B cell (primary cell): Measurements from ENCODE around the gene ATXN3L. TPM values are rescaled to one million over a fixed set of nuclear protein-coding genes. Genes with fewer than 3 reads are reported as not detected.

ENCODE experiments used
- ATAC-seq: fragments of 200-7000 bp; cut with Tn5 transposase; one replicate; pipeline ENCODE4 v1.10.0; 2021; ENCODE audit warnings: low read depth, mild to moderate bottlenecking, moderate number of reproducible peaks, moderate library complexity
- CTCF ChIA-PET: fragments of 350-600 bp; sonication (Branson Sonifier 250); formaldehyde crosslinking; loops from one replicate; lab custom pipeline; 2021; ENCODE audit warnings: antibody characterized with exemption, inconsistent platforms; lab: Charles Lee
- POLR2A ChIA-PET: fragments of 350-600 bp; sonication (Branson Sonifier 250); formaldehyde crosslinking; loops from one replicate; lab custom pipeline; 2021; ENCODE audit warnings: antibody characterized with exemption; lab: Charles Lee
- DNase-seq: peaks from one replicate; pipeline ENCODE4 v3.0.0; 2013
- H2AFZ ChIP-seq: 2 replicates; pipeline ENCODE4 v1.6.1; 2012; ENCODE audit warnings: mild to moderate bottlenecking, low read depth, low read length; ENCODE audit not compliant: insufficient read depth, poor library complexity, severe bottlenecking
- H3K27ac ChIP-seq, 2 donors: 1 replicate in 1 of 2; 2 replicates in 1 of 2; pipeline ENCODE4 v1.5.1; 2012 to 2013; ENCODE audit warnings: low read length in 2 of 2, mild to moderate bottlenecking in 2 of 2, moderate library complexity in 1 of 2
- H3K27me3 ChIP-seq, 4 experiments: fragments of 200-600 bp in 1 of 4; sonication (generic) in 1 of 4; replicated peaks in 1 of 4; 1 replicate in 2 of 4; 2 replicates in 2 of 4; pipeline versions ENCODE4 v1.6.1 to v1.7.0; 2013 to 2016; ENCODE audit warnings: low read length in 3 of 4, mild to moderate bottlenecking in 2 of 4, mixed read lengths in 1 of 4, moderate library complexity in 1 of 4; ENCODE audit not compliant: insufficient read depth in 4 of 4, control insufficient read depth in 3 of 4; ENCODE audit errors: control extremely low read depth in 1 of 4
- H3K36me3 ChIP-seq, 2 experiments: replicated peaks in 1 of 2; 1 replicate in 1 of 2; 2 replicates in 1 of 2; pipeline versions ENCODE4 v1.6.1 to v1.7.1; 2013; ENCODE audit warnings: low read length in 1 of 2; ENCODE audit not compliant: insufficient read depth in 2 of 2, control insufficient read depth in 1 of 2; ENCODE audit errors: control extremely low read depth in 1 of 2, extremely low read depth in 1 of 2
- H3K4me1 ChIP-seq, 2 donors: fragments of 200-600 bp in 1 of 2; sonication (generic) in 1 of 2; 1 replicate in 1 of 2; 2 replicates in 1 of 2; pipeline versions ENCODE4 v1.5.1 to v1.6.1; 2013 to 2017; ENCODE audit warnings: low read length in 2 of 2; ENCODE audit not compliant: control insufficient read depth in 2 of 2, insufficient read depth in 2 of 2
- H3K4me2 ChIP-seq: replicated peaks from 2 replicates; pipeline ENCODE3; 2012; ENCODE audit warnings: mild to moderate bottlenecking, low read depth, low read length; ENCODE audit not compliant: poor library complexity, severe bottlenecking
- H3K4me3 ChIP-seq, 5 experiments: fragments of 200-600 bp in 1 of 5; sonication (generic) in 1 of 5; 1 replicate in 3 of 5; 2 replicates in 2 of 5; pipeline versions ENCODE4 v1.5.1 to v1.7.0; 2011 to 2016; ENCODE audit warnings: low read length in 4 of 5, mild to moderate bottlenecking in 4 of 5, low read depth in 2 of 5, control low read depth in 1 of 5, moderate library complexity in 1 of 5; ENCODE audit not compliant: insufficient read depth in 1 of 5; ENCODE audit errors: control extremely low read depth in 1 of 5, extremely low read depth in 1 of 5
- H3K79me2 ChIP-seq: fragments of 200-600 bp; sonication (generic); one replicate; pipeline ENCODE4 v1.6.0; 2016; ENCODE audit warnings: low read length; ENCODE audit not compliant: control insufficient read depth, insufficient read depth
- H3K9ac ChIP-seq: fragments of 200-600 bp; sonication (generic); 2 replicates; pipeline ENCODE4 v1.6.1; 2017; ENCODE audit warnings: mild to moderate bottlenecking, low read length, moderate library complexity
- H3K9me3 ChIP-seq, 3 donors: one replicate each; pipeline versions ENCODE4 v1.6.1 to v1.7.1; 2013; ENCODE audit warnings: low read length in 2 of 3; ENCODE audit not compliant: control insufficient read depth in 2 of 3, insufficient read depth in 1 of 3; ENCODE audit errors: control extremely low read depth in 1 of 3
- H4K20me1 ChIP-seq: 2 replicates; pipeline ENCODE4 v1.6.0; 2012; ENCODE audit warnings: mild to moderate bottlenecking, low read length; ENCODE audit not compliant: insufficient read depth, control insufficient read depth, poor library complexity, severe bottlenecking
- H3K27ac Mint-ChIP-seq: one replicate; pipeline ENCODE4 v1.8.0; 2021; ENCODE audit warnings: mixed read lengths
- H3K27me3 Mint-ChIP-seq: one replicate; pipeline ENCODE4 v1.8.0; 2021; ENCODE audit warnings: mixed read lengths
- H3K4me1 Mint-ChIP-seq: one replicate; pipeline ENCODE4 v1.8.0; 2021; ENCODE audit warnings: mixed read lengths
- H3K4me3 Mint-ChIP-seq: one replicate; pipeline ENCODE4 v1.8.0; 2021; ENCODE audit warnings: mixed read lengths
- H3K9me3 Mint-ChIP-seq: one replicate; pipeline ENCODE4 v1.8.0; 2022; ENCODE audit warnings: mixed read lengths; ENCODE audit not compliant: insufficient read depth
- EZH2 ChIP-seq: IDR thresholded peaks from 2 replicates; pipeline ENCODE4 v1.6.1; 2012; ENCODE audit warnings: borderline replicate concordance, low read depth, mild to moderate bottlenecking, moderate library complexity, low read length; ENCODE audit not compliant: insufficient read depth, poor library complexity, severe bottlenecking
- WGBS: methylation state at CpG from one replicate; pipeline ENCODE4 v1.1.5; 2013; ENCODE audit warnings: missing lambda C conversion rate; ENCODE audit not compliant: insufficient coverage; 5-methylcytosine and 5-hydroxymethylcytosine counted together
- intact Hi-C: fragments of 100-400 bp; cut with micrococcal nuclease; formaldehyde crosslinking; loops from one replicate; pipeline ENCODE4 v1.10.0; 2022
- polyA plus RNA-seq: library from polyadenylated mRNA; depleted of rRNA; stranded (reverse); fragments of >200 nt; gene quantifications from 2 replicates; pipeline ENCODE4 v1.2.3, GENCODE V29; 2012
- total RNA-seq, 2 donors: library from RNA; stranded (reverse); fragments of 120-200 nt in 1 of 2; gene quantifications; 1 replicate in 1 of 2; 2 replicates in 1 of 2; pipeline versions ENCODE4 v1.2.3 to v1.2.4, GENCODE V29; 2013 to 2022
- TF ChIP-seq, protein P1 (sequence below): fragments of 200-600 bp; IDR thresholded peaks from one replicate; pipeline ENCODE4 v1.8.0; 2022; ENCODE audit warnings: antibody characterized with exemption, mild to moderate bottlenecking

Gene ATXN3L
- total and polyA plus RNA-seq, 2 donors (not counting 1 experiment from before 2014, with no cell fraction given), result not detected

GRCh38 chrX:13338996-13339515, 19.2 kb upstream of the ATXN3L start:
- ATAC-seq (no peak), DNase-seq (no peak)
- Histone ChIP-seq H3K4me2 (no peak overlapping the region), H3K9ac (no peak overlapping the region), H3K27ac (no peak overlapping the region), H3K4me3 (no peak overlapping the region), H3K27me3 (no peaks in the 10 kb centered on the region), H2AFZ (no peak overlapping the region), H3K4me1 (no peaks in the 10 kb centered on the region), H3K9me3 (peaks cover 0 to 5% (median 0%) of the 10 kb centered on the region in 3 donors), H3K36me3 (no peaks in the 10 kb centered on the region), H3K79me2 (no peaks in the 10 kb centered on the region), H4K20me1 (no peaks in the 10 kb centered on the region)
- ChIA-PET POLR2A (no interaction called here), CTCF (interaction anchor here (1.4 kb wide), 2 partner anchors 149 to 392 kb away, joined by 3 to 4 read pairs; no protein-coding TSS in a partner anchor)
- Mint-ChIP-seq H3K9me3 (peaks cover 2% of the 10 kb centered on the region), H3K27me3 (no peaks in the 10 kb centered on the region), H3K4me3 (no peak overlapping the region), H3K27ac (no peak overlapping the region), H3K4me1 (peaks cover 4% of the 10 kb centered on the region)
- no CpG with 5 or more reads among the region's 3 CpGs for WGBS
- intact Hi-C loops, result no loop called here
- TF ChIP-seq, protein P1, sequence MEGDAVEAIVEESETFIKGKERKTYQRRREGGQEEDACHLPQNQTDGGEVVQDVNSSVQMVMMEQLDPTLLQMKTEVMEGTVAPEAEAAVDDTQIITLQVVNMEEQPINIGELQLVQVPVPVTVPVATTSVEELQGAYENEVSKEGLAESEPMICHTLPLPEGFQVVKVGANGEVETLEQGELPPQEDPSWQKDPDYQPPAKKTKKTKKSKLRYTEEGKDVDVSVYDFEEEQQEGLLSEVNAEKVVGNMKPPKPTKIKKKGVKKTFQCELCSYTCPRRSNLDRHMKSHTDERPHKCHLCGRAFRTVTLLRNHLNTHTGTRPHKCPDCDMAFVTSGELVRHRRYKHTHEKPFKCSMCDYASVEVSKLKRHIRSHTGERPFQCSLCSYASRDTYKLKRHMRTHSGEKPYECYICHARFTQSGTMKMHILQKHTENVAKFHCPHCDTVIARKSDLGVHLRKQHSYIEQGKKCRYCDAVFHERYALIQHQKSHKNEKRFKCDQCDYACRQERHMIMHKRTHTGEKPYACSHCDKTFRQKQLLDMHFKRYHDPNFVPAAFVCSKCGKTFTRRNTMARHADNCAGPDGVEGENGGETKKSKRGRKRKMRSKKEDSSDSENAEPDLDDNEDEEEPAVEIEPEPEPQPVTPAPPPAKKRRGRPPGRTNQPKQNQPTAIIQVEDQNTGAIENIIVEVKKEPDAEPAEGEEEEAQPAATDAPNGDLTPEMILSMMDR, result no peak
- TF ChIP-seq EZH2, result no peak

DNA sequence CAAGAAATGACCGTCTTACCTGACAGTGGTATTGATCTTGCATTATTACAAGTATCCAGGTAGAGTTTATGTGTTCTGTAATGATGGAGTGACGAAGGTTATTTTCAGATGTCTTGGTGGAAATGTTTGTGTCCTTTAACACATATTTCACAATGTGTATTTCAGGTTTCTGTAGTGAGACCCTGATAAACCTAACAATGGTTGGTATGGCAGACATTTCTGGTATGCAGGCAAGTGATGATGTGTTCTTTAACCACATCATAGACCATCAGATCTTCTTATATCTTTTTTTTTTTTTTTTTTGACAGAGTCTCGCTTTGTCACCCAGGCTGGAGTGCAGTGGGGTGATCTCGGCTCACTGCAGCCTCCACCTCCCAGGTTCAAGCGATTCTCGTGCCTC, 14.6 kb upstream of the ATXN3L start:
- H3K4me2 ChIP-seq, result no peak overlapping the region
- intact Hi-C loops, result no loop called here
- no peaks in the 10 kb centered on the region for H3K27me3 ChIP-seq
- H3K4me1 Mint-ChIP-seq, result peaks cover 2% of the 10 kb centered on the region
- H3K27me3 Mint-ChIP-seq, result no peaks in the 10 kb centered on the region
- no peaks in the 10 kb centered on the region for H3K36me3 ChIP-seq
- H3K79me2 ChIP-seq, result no peaks in the 10 kb centered on the region
- ATAC-seq (no peak), DNase-seq (no peak)
- no peak overlapping the region for H3K27ac ChIP-seq
- H3K27ac Mint-ChIP-seq, result no peak overlapping the region
- peaks cover 0 to under 1% of the 10 kb centered on the region in 2 donors for H3K4me1 ChIP-seq
- no peaks in the 10 kb centered on the region for H4K20me1 ChIP-seq
- CTCF ChIA-PET, result no interaction called here
- no peak overlapping the region for H2AFZ ChIP-seq
- H3K4me3 ChIP-seq, result no peak overlapping the region
- TF ChIP-seq, protein P1, result no peak
- no peak for TF ChIP-seq EZH2
- POLR2A ChIA-PET, result no interaction called here
- no peak overlapping the region for H3K4me3 Mint-ChIP-seq
- H3K9me3 ChIP-seq, result peaks cover 0 to 1% (median 0%) of the 10 kb centered on the region in 3 donors
- H3K9me3 Mint-ChIP-seq, result no peaks in the 10 kb centered on the region
- no CpG with 5 or more reads among the region's 6 CpGs for WGBS
- no peak overlapping the region for H3K9ac ChIP-seq
